ENCODE results near the gene SELENOP. TPM values are rescaled to one million over a fixed set of nuclear protein-coding genes. Genes with fewer than 3 reads are reported as not detected.
A peak's percentile ranks its signal among the peaks of the same experiment; 100 is the strongest.

The SELENOP gene
- total and polyA plus RNA-seq, 2 of the 8 experiments (the other 6 are each of a cell fraction or from before 2014, with no cell fraction given) = 5.5 to 19.4 TPM

DNA sequence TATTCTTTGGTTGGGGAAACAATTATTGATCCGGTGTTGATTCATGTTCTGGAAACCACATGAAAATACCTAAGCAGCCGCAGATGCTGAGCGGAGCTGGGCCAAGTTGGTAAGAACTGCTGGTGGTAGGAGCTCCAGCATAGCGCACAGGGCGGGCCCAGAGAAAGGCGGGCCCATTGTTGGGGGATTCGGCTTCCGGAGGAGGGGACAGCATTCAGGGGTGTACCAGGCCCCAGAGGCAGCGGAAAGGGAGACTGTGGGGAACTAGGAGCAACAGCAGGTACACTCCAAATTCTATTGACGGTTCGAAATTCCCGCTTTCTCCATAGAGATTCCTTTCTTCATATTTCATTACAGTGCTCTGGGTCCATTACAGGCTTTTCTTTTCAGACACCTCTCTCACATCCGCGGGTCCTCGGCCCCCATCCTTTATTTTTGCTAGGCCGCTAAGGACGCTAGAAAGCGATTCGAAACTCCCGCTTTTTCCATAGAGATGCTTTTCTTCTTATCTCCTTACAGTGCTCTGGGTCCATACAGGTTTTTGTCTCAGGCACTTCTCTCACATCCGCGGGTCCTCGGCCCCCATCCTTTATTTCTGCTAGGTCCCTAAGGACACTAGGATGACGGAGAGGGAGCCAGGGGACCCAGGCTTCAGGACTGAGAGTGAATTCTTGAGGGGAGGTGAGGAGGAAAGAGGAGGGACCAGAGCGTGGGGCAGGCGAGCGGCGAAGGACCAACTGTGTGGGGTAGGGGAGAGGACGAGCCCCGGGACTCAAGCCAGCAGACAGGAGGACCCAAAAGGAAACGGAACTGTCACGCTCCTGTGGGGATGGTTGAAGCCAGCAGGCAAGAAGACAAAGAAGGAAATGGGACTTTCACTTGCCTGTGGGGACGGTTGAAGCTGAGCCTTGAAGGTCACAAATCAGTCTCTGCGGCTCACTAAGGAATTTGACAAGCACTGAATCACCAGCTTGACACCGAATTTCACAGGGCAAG, 54.8 kb downstream of the SELENOP start, which contains the start of gene CCDC152 (continued):
- TF ChIP-seq SP1 (IDR thresholded peaks at IDR 0.05; ENCODE audit: low read depth, low read length) (no peak), ASH2L (IDR thresholded peaks at IDR 0.05; ENCODE audit: low read length) (no peak), POLR2A (IDR thresholded peaks at IDR 0.05; ENCODE audit: control extremely low read depth in 1 of 2, low read depth in 2 of 2, low read length in 2 of 2) (peak in 1 of 2 experiments; percentile 52; a peak in 1 of 3 replicates), KDM1A (IDR thresholded peaks at IDR 0.05; ENCODE audit: borderline replicate concordance, low read length) (no peak), POU5F1 (IDR thresholded peaks at IDR 0.05; ENCODE audit: low read depth, low read length) (no peak), E2F6 (IDR thresholded peaks at IDR 0.05) (peak; percentile 75), POLR2AphosphoS5 (IDR thresholded peaks at IDR 0.05; ENCODE audit: low read depth, low read length) (0 out of 2 replicates have a peak, but pooled peaks have one; percentile 43), BACH1 (IDR thresholded peaks at IDR 0.05; ENCODE audit: low read length) (no peak), BRCA1 (IDR thresholded peaks at IDR 0.05; ENCODE audit: low read depth, low read length) (no peak), NRF1 (IDR thresholded peaks at IDR 0.05; ENCODE audit: low read depth, low read length) (no peak), KDM4A (IDR thresholded peaks at IDR 0.05; ENCODE audit: low read depth, low read length, severe bottlenecking) (no peak), GABPA (IDR thresholded peaks at IDR 0.05; ENCODE audit: borderline replicate concordance, insufficient read depth, low read length) (peak; percentile 92), GTF2F1 (IDR thresholded peaks at IDR 0.05; ENCODE audit: borderline replicate concordance, low read depth, low read length) (no peak), RAD21 (IDR thresholded peaks at IDR 0.05 in 1 of 2, conservative IDR thresholded peaks at IDR 0.05 in 1 of 2; ENCODE audit: low read depth in 2 of 2, low read length in 2 of 2) (0 out of 4 replicates have a peak, but pooled peaks of 1 of the 2 experiments have one; percentile 5), TAF1 (IDR thresholded peaks at IDR 0.05; ENCODE audit: low read depth, low read length) (peak; percentile 86), CEBPB (IDR thresholded peaks at IDR 0.05; ENCODE audit: low read depth, low read length) (no peak), TEAD4 (IDR thresholded peaks at IDR 0.05; ENCODE audit: low read depth, low read length) (0 out of 2 replicates have a peak, but pooled peaks have one; percentile 21), HDAC2 (IDR thresholded peaks at IDR 0.05; ENCODE audit: borderline replicate concordance in 1 of 2, low read depth in 2 of 2, low read length in 2 of 2) (no peak), TCF12 (IDR thresholded peaks at IDR 0.05; ENCODE audit: low read depth, low read length) (no peak)
- TF ChIP-seq, protein P1, sequence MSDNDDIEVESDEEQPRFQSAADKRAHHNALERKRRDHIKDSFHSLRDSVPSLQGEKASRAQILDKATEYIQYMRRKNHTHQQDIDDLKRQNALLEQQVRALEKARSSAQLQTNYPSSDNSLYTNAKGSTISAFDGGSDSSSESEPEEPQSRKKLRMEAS (IDR thresholded peaks at IDR 0.05) = peak; percentile 58
